HG03045 (cell line): ENCODE results near the gene ITGB4.
"Not testable (repeated sequence)": the region's sequence is repeated elsewhere in the genome, so short reads cannot be mapped to it uniquely, and the experiment has no call there.

ENCODE experiments used
- ATAC-seq: cut with Tn5 transposase; IDR thresholded peaks from one replicate; pipeline ENCODE4 v1.9.1; 2021; ENCODE audit warnings: mild to moderate bottlenecking, moderate library complexity; ENCODE audit not compliant: unreplicated experiment

Gene ITGB4

GRCh38 chr17:75769536-75769935, 48.3 kb downstream of the ITGB4 start:
- ATAC-seq, result no peak

- no peak for ATAC-seq
Observed at GRCh38 chr17:75771334-75772281, 50.3 kb downstream of the ITGB4 start.

GRCh38 chr17:75773121-75773807, 52.0 kb downstream of the ITGB4 start:
- no peak for ATAC-seq

- no peak for ATAC-seq
Observed at GRCh38 chr17:75773808-75774470, 52.7 kb downstream of the ITGB4 start.

GRCh38 chr17:75774471-75774990, 53.3 kb downstream of the ITGB4 start:
- no peak for ATAC-seq

- no peak for ATAC-seq
Observed at GRCh38 chr17:75774991-75775668, 53.9 kb downstream of the ITGB4 start.

- ATAC-seq, result no peak
Observed at GRCh38 chr17:75776386-75777295, 55.4 kb downstream of the ITGB4 start.

GRCh38 chr17:75777296-75777922, 56.1 kb downstream of the ITGB4 start:
- ATAC-seq, result no peak

- ATAC-seq, result not testable (repeated sequence)
Observed at GRCh38 chr17:75778066-75778860, 57.0 kb downstream of the ITGB4 start.

- ATAC-seq, result peak; percentile 17
Observed at GRCh38 chr17:75778861-75779249, 57.6 kb downstream of the ITGB4 start.

GRCh38 chr17:75779250-75779986, 58.2 kb downstream of the ITGB4 start:
- ATAC-seq, result peak; percentile 69

- ATAC-seq, result no peak
Observed at GRCh38 chr17:75779987-75780889, 59.0 kb downstream of the ITGB4 start.

- ATAC-seq, result no peak
Observed at GRCh38 chr17:75783069-75783783, 62.0 kb downstream of the ITGB4 start.

- ATAC-seq, result no peak
Observed at GRCh38 chr17:75783803-75784472, 62.7 kb downstream of the ITGB4 start.

- peak; percentile 71 for ATAC-seq
Observed at GRCh38 chr17:75784473-75785015, 63.3 kb downstream of the ITGB4 start, which contains the start of gene UNK. Gene UNK (plus strand): TSS chr17:75784806. CDS start chr17:75784881, 75 bp downstream.
